Measurements from ENCODE around the gene MRPL58.

DNA sequence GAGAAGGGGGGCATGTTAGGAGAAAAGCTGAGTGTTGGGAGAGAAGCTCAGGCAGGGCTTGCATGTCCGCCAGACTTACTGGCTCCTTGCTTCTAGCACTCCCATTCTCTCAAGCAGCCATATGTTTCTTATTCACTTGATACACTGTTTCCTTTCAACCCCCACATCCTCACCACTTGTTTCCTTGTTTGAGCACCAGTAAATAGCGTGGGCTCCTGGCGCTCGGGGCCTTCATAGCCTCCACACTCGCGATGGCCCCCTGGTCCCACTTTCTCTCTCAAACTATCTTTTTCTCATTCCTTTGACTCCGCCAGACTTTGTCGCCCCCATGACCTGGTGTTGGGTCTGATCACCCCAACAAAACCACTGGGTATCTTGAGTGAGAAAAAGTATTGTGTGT lies 17.7 kb downstream of the MRPL58 start:
- TF ChIP-seq, protein P1, sequence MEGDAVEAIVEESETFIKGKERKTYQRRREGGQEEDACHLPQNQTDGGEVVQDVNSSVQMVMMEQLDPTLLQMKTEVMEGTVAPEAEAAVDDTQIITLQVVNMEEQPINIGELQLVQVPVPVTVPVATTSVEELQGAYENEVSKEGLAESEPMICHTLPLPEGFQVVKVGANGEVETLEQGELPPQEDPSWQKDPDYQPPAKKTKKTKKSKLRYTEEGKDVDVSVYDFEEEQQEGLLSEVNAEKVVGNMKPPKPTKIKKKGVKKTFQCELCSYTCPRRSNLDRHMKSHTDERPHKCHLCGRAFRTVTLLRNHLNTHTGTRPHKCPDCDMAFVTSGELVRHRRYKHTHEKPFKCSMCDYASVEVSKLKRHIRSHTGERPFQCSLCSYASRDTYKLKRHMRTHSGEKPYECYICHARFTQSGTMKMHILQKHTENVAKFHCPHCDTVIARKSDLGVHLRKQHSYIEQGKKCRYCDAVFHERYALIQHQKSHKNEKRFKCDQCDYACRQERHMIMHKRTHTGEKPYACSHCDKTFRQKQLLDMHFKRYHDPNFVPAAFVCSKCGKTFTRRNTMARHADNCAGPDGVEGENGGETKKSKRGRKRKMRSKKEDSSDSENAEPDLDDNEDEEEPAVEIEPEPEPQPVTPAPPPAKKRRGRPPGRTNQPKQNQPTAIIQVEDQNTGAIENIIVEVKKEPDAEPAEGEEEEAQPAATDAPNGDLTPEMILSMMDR (IDR thresholded peaks at IDR 0.05), result no peak
- TF ChIP-seq POLR2A (IDR thresholded peaks at IDR 0.05) (no peak), EP300 (IDR thresholded peaks at IDR 0.05) (no peak)
